Right kidney (tissue), 1 donor: Measurements from ENCODE around the gene NR2C2AP.

Source experiments
- DNase-seq: peaks from one replicate; pipeline ENCODE4 v3.0.0-alpha.2; 2016

Gene NR2C2AP

DNA sequence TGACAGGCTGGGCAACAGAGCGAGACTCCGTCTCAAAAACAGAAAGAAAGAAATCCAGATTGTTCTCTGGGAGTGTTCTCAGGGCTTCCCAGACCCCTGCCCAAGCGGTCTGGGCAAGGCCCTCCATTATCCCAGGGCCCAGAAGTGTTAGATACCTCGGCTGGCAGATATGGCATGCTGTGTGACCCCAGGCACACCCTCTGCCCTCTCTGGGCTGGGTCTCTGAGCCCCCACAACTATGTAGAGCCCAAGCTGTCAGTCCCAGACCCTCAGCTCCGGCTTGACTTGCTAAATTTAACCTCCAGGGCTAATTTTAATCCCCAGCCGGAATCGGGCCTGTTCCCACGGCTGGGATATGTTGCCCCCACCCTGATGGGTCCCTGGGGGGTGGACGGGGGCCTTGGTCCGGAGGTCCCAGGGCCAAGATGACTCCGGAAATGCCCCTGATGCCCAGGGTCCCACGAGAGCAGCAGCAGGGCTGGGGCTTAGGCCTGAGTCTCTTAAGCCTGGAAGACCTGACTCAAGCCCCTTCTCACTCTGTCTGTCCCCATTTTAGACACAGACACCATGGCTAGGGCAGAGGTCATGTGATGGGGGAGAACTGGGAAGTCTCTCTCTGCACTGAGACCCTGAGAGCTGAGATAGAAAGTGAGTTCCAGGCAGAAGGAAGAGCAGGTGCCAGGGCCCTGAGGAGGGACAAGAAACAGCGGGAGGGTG, 50.4 kb downstream of the NR2C2AP start:
- no peak for DNase-seq

DNA sequence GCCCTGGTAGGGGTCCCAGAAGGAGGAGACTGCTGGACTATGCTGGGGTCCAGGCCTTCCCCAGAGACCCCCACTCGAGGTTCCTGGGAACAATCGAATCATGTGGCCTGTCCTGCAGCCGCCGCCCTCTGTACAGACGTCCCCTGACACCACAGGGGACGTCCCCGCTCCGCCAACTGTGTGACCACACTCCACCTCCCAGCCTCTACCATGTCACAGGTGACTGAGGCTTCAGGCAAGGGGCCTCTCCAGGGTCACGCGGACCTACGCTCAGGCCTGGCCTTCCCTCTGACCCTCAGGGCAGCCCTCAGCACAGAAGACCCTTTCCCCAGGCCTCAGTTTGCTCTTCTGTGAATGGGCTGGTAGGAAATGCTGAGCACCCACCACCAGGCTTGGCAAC, 51.8 kb downstream of the NR2C2AP start:
- no peak for DNase-seq
